Transverse colon (tissue), 4 donors: ENCODE measurements around the gene C1orf159. TPM values are rescaled to one million over a fixed set of nuclear protein-coding genes. Genes with fewer than 3 reads are reported as not detected.

Experiments
- DNase-seq: peaks from one replicate; pipeline ENCODE4 v3.0.0-alpha.2; 2019
- H3K27ac ChIP-seq, 4 donors: fragments of 200-600 bp; sonication (generic); 2 replicates each; pipeline ENCODE4 v1.5.1; 2016 to 2018; ENCODE audit warnings: inconsistent platforms in 4 of 4
- H3K27me3 ChIP-seq: fragments of 200-600 bp; sonication (generic); 2 replicates; pipeline ENCODE4 v1.5.1; 2017; ENCODE audit warnings: inconsistent platforms
- H3K36me3 ChIP-seq, 4 donors: fragments of 200-600 bp; sonication (generic); 2 replicates each; pipeline ENCODE4 v1.5.1; 2017 to 2019; ENCODE audit warnings: inconsistent platforms in 4 of 4
- H3K4me1 ChIP-seq, 4 donors: fragments of 200-600 bp; sonication (generic); 2 replicates each; pipeline ENCODE4 v1.5.1; 2017 to 2020; ENCODE audit warnings: inconsistent platforms in 4 of 4
- H3K4me3 ChIP-seq, 4 donors: fragments of 200-600 bp; sonication (generic); 1 replicate in 1 of 4; 2 replicates in 3 of 4; pipeline versions ENCODE4 v1.5.1 to v1.6.1; 2017 to 2019; ENCODE audit warnings: inconsistent platforms in 4 of 4
- H3K9me3 ChIP-seq, 2 donors: fragments of 200-600 bp; sonication (generic); 2 replicates each; pipeline ENCODE4 v1.5.1; 2017 to 2019; ENCODE audit warnings: inconsistent platforms in 2 of 2
- CTCF ChIP-seq, 5 experiments: fragments of 200-600 bp in 3 of 5; fragments of 450-650 bp in 2 of 5; sonication (generic) in 3 of 5; IDR thresholded peaks; 1 replicate in 2 of 5; 2 replicates in 3 of 5; pipeline ENCODE4 v1.5.1; 2016 to 2017; ENCODE audit warnings: antibody characterized with exemption in 5 of 5, inconsistent platforms in 3 of 5, mild to moderate bottlenecking in 2 of 5, moderate library complexity in 1 of 5
- EP300 ChIP-seq: sonication (generic); formaldehyde crosslinking; IDR thresholded peaks from one replicate; pipeline ENCODE4 v1.6.1; 2017; ENCODE audit warnings: antibody characterized with exemption, low read depth
- POLR2A ChIP-seq: fragments of 450-650 bp; IDR thresholded peaks from one replicate; pipeline ENCODE4 v1.6.1; 2016; ENCODE audit warnings: antibody characterized with exemption, mild to moderate bottlenecking, moderate library complexity
- POLR2AphosphoS5 ChIP-seq, 3 donors: sonication (generic); formaldehyde crosslinking; IDR thresholded peaks; one replicate each; pipeline ENCODE4 v1.6.1; 2016; ENCODE audit warnings: antibody characterized with exemption in 3 of 3
- WGBS, 2 donors: methylation state at CpG; one replicate each; pipeline ENCODE4 v1.1.5; 2018; ENCODE audit warnings: low coverage in 1 of 2; 5-methylcytosine and 5-hydroxymethylcytosine counted together
- in situ Hi-C, 4 donors: fragments of 200-750 bp; cut with MboI; loops; one replicate each; pipeline versions ENCODE4 v1.15.0 to v1.15.1; 2017; ENCODE audit warnings: low sequenced_read_pairs in 3 of 4, low pct_ligation_motif_present in 1 of 4, low pct_unique_long_range_greater_than_20kb in 1 of 4
- intact Hi-C: fragments of 100-400 bp; cut with DNase I; formaldehyde crosslinking; loops from one replicate; pipeline ENCODE4 v1.15.1; 2023; ENCODE audit warnings: low total_unique reads
- total RNA-seq, 4 donors: library from RNA; depleted of rRNA; stranded (reverse); fragments of >200 nt; gene quantifications; one replicate each; pipeline ENCODE4 v1.1.0, GENCODE V29; 2016

C1orf159 gene
- total RNA-seq, 4 donors from 2014 or later, result 23.6 to 108 (median 47.3) TPM

GRCh38 chr1:1132956-1133750, 17.3 kb upstream of the C1orf159 start:
- peak; percentile 86 for DNase-seq
- H3K36me3 ChIP-seq, result no peaks in the 10 kb centered on the region
- peaks cover 13% of the 10 kb centered on the region for H3K27me3 ChIP-seq
- in situ Hi-C loops (no loop called here), intact Hi-C loops (no loop called here)
- H3K4me1 ChIP-seq, result peaks cover 12 to 77% (median 45%) of the 10 kb centered on the region in 4 donors
- WGBS, 2 donors, result 50% methylated on average over 22 of the region's 32 CpGs; no CpG with 5 or more reads in 1 of the 2 donors
- peak overlapping the region in 2 of 4 donors; percentile 25 to 29 for H3K4me3 ChIP-seq
- no peaks in the 10 kb centered on the region for H3K9me3 ChIP-seq
- TF ChIP-seq POLR2A, result peak; percentile 78
- TF ChIP-seq POLR2AphosphoS5 (IDR thresholded peaks at IDR 0.05), result peak; percentile 46 to 85 (median 70)
- TF ChIP-seq EP300, result no peak
- H3K27ac ChIP-seq, result peak overlapping the region; percentile 88 to 93 (median 92)

- Histone ChIP-seq H3K36me3 (no peaks in the 10 kb centered on the region), H3K27me3 (peaks cover 8% of the 10 kb centered on the region), H3K4me3 (peak overlapping the region in 2 of 4 donors; percentile 25 to 29), H3K27ac (peak overlapping the region; percentile 88 to 93 (median 92)), H3K4me1 (peaks cover 12 to 69% (median 37%) of the 10 kb centered on the region in 4 donors), H3K9me3 (no peaks in the 10 kb centered on the region)
- intact Hi-C loops (no loop called here), in situ Hi-C loops (no loop called here)
- peak; percentile 70 for DNase-seq
- TF ChIP-seq EP300 (no peak), POLR2A (peak; percentile 60), POLR2AphosphoS5 (IDR thresholded peaks at IDR 0.05) (peak in 2 of 3 donors; percentile 48 to 59), CTCF (IDR thresholded peaks at IDR 0.05) (no peak)
- 51 to 60% methylated on average over 8 to 48 of the region's 48 CpGs for WGBS, 2 donors
These were observed 16.4 kb upstream of the C1orf159 start for GRCh38 chr1:1132042-1132950.

GRCh38 chr1:1130206-1131120, 14.6 kb upstream of the C1orf159 start:
- intact Hi-C loops, result no loop called here
- DNase-seq, result peak; percentile 74
- 48 to 65% methylated on average over 6 to 38 of the region's 43 CpGs for WGBS, 2 donors
- TF ChIP-seq EP300 (no peak), CTCF (IDR thresholded peaks at IDR 0.05) (no peak), POLR2A (peak; percentile 73), POLR2AphosphoS5 (IDR thresholded peaks at IDR 0.05) (peak; percentile 49 to 79 (median 72))
- Histone ChIP-seq H3K36me3 (no peaks in the 10 kb centered on the region), H3K4me3 (peak overlapping the region in 3 of 4 donors; percentile 17 to 43 (median 20)), H3K27me3 (no peaks in the 10 kb centered on the region), H3K27ac (peak overlapping the region; percentile 88 to 93 (median 92)), H3K9me3 (no peaks in the 10 kb centered on the region), H3K4me1 (peaks cover 3 to 63% (median 34%) of the 10 kb centered on the region in 4 donors)
- in situ Hi-C loops, result no loop called here

- TF ChIP-seq EP300 (no peak), POLR2AphosphoS5 (IDR thresholded peaks at IDR 0.05) (no peak), CTCF (IDR thresholded peaks at IDR 0.05) (no peak), POLR2A (no peak)
- no peaks in the 10 kb centered on the region for H3K36me3 ChIP-seq
- whole genome bisulfite sequencing, 2 donors, result 28 to 50% methylated on average over 2 to 15 of the region's 19 CpGs
- H3K4me3 ChIP-seq, result peak overlapping the region in 3 of 4 donors; percentile 37 to 46 (median 43)
- H3K4me1 ChIP-seq, result peaks cover 0 to 56% (median 26%) of the 10 kb centered on the region in 4 donors
- no peak for DNase-seq
- H3K27me3 ChIP-seq, result no peaks in the 10 kb centered on the region
- intact Hi-C loops (no loop called here), in situ Hi-C loops (no loop called here)
- H3K27ac ChIP-seq, result peak overlapping the region; percentile 88 to 93 (median 92)
- H3K9me3 ChIP-seq, result no peaks in the 10 kb centered on the region
These were observed 13.5 kb upstream of the C1orf159 start for GRCh38 chr1:1129381-1129821.
